Erythroblast (primary cell): ENCODE measurements around the gene OR2T4.

Source experiments
- DNase-seq, 2 experiments: peaks; one replicate each; lab custom pipeline; 2025; lab: John Stamatoyannopoulos, UW
- GATA1 ChIP-seq: IDR thresholded peaks from 2 replicates; pipeline ENCODE4 v1.6.1; 2011; ENCODE audit warnings: low read depth, mild to moderate bottlenecking, control low read depth, low read length, moderate library complexity
- POLR2A ChIP-seq: IDR thresholded peaks from 2 replicates; pipeline ENCODE4 v1.6.1; 2011; ENCODE audit warnings: mild to moderate bottlenecking, low read length

Gene OR2T4, protein sequence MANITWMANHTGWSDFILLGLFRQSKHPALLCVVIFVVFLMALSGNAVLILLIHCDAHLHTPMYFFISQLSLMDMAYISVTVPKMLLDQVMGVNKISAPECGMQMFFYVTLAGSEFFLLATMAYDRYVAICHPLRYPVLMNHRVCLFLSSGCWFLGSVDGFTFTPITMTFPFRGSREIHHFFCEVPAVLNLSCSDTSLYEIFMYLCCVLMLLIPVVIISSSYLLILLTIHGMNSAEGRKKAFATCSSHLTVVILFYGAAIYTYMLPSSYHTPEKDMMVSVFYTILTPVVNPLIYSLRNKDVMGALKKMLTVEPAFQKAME

DNA sequence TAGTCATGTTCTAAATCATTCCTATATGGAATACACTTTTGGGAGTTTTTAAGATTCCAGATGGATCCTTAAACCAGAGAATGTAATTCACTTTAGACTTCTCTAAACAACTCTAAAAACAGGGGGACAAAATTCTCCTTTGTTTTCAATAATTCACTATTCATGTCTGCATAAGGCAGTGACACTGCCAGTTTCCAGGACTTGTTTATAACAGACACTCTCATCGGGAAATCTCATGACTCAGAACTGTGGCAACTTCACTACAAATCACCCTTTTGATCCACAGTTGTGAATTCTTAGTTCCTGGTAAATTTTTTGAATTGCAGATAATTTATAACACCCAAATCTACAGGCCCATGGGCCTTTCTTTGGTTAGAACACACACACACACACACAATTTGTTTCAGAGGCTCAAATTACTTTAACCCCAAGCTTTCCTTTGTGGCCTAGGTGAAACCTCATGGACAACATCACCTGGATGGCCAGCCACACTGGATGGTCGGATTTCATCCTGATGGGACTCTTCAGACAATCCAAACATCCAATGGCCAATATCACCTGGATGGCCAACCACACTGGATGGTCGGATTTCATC lies at the start of gene OR2T4:
OR2T4 (plus strand) TSS at position 545 of the 595 bp plus-strand sequence; CDS start at position 545, 0 bp downstream.
- DNase-seq = no peak
- no peak for TF ChIP-seq GATA1
- TF ChIP-seq POLR2A = no peak

DNA sequence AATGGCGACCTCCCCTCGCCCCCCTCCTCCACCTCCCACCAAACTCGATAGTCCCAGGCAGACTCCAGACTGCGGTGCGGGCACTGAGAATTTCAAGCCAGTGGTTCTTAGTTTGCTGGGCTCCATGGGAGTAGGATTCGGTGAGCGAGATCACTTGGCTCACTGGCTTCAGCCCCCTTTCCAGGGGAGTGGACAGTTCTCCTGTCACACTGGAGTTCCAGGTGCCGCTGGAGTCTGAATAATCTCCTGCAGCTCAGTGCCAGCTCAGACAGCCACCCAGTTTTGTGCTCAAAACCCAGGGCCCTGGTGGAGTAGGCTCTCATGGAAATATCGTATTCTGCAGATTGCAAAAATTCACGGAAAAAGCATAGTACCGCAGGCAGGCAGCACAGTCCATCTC lies 44.7 kb upstream of the OR2T4 start:
- no peak for DNase-seq
- TF ChIP-seq GATA1 (no peak), POLR2A (no peak)

DNA sequence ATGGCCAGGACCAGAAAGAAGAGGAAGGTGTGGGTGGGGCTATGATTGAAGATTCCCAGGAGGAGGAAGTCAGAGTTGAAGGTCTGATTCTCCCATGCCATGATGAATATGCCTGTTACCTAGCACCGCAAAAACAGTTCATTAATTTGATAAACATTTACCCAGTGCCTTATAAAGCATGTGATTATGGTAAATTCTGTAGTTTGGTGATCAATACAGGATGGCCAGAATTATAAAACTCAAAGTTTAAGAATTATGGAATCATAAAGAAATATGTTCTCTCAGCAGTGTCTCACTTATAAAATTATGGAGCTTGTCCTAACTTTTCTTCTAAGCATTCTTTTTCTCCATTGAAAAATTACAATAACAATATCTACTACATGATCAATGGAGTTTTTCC lies 37.0 kb upstream of the OR2T4 start, which contains the start of gene OR2M7:
OR2M7 (minus strand) TSS at position 101 of the 400 bp plus-strand sequence; CDS start at position 101, 0 bp downstream.
- no peak for TF ChIP-seq POLR2A
- TF ChIP-seq GATA1 = no peak
- DNase-seq = no peak

DNA sequence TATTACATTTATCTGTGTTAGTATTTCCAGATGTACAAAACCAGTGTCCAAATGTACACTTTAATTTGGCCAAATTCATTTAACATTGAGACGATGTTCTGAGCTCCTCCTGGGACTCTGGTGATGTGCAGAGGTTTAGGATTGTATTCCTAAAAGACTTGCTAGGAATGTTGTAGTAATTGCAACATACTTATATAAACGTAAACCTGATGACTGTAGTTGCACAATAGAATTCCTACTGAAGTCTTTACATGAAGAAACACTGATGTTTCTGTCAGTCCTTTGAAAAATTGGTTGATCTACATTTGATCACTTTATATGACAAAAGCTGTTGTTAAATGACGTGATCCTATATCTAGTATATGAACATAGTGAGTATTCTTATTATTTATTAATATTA lies 18.0 kb upstream of the OR2T4 start:
- DNase-seq = no peak
- no peak for TF ChIP-seq POLR2A
- TF ChIP-seq GATA1 = no peak

DNA sequence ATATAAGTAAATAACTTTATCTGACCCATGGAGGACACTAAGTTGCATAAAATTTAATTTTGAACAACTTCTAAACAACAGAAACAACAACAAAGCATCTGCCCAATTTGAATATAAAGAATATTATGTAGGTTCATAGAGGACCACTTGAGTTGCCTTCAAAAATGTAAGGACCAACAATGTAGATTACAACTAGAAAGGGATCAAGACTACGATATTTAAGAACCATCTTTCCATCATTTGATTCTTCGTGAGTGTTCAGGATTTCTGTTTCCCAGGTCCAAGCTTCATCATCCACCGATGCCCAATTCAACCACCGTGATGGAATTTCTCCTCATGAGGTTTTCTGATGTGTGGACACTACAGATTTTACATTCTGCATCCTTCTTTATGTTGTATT lies 13.0 kb upstream of the OR2T4 start, which contains the start of gene OR14C36:
OR14C36 (plus strand) TSS at position 301 of the 400 bp plus-strand sequence; CDS start at position 301, 0 bp downstream.
- no peak for DNase-seq
- TF ChIP-seq GATA1 = no peak
- no peak for TF ChIP-seq POLR2A

DNA sequence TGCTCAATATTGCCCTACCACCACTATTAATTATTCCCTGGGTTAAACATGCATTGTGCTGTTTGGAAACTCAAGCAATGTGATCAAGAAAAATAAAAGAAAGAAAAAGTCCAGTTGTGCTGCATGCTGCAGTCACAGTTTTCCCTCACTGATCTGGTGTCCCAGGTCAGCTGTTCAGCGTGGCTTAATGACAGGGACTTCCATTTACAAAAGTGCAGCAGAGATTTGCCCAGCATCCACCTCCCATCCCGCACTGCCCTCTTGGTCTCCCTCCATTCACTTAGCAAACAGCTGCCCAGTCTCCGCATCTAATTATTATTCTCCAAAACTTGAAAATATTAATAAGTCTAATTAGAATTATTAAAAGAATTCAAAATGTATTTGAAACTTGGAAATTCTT lies 2.0 kb upstream of the OR2T4 start:
- no peak for TF ChIP-seq GATA1

DNA sequence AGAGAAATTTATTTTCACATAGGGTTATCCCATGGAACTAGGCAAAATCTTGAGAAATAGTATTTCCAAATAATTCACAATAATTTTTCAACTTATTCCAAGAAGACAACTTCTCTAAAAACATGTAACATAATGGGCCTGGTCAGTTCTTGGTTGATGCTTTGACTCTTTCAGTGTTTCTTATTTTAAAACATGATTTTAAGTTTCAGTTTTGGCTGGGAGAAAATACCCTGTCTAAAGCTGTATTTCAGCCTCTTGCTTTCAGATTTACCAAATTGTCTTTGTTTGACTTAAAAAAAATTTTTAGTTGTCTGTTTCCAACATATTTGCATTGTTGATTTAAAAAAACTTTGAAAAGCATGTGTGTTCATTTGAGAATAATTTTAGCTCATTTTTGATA lies 5.1 kb downstream of the OR2T4 start:
- DNase-seq = no peak
- TF ChIP-seq GATA1 (no peak), POLR2A (no peak)

More for the DNA sequence above, 2.0 kb upstream of the OR2T4 start:
- no peak for DNase-seq

DNA sequence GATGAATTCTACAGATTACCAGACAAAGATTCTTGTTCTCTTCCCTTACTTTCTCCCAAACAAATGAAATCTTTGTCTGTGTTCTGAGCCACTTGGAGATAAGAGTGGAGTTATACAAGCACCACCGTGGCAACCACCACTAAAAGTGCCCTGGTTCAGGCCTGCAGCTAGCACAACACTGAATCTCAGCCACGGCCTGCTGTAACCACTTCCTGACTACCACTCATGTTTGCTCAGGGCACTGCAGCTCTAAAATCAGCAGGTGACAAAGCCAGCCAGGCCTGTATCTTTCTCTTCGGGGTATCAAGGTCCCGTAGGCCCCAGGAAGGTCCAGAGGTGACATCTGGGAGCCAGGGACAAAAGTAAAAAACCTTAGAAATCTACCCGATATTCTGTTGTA lies 10.9 kb downstream of the OR2T4 start:
- TF ChIP-seq GATA1 = no peak
- no peak for TF ChIP-seq POLR2A
- no peak for DNase-seq

DNA sequence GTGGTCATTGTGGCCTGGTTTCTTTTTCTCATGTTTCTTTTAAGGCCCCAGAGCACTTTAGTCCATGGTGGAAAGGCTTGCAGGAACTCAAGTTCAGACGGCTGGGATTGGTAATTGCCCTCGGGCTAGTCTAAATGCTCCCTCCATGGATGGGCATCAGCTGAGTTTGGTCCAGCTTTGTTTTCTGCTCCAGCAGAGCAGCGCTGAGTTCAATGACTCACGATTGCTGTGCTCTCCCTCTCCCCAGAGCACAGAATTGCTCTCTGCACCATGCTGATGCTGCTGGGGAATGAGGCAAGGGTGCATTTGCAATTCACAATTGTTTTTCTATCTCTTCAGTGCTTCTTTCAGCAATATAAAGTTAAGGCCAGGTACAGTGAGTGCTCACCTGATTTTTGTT lies 12.3 kb downstream of the OR2T4 start:
- no peak for DNase-seq
- TF ChIP-seq POLR2A = no peak
- no peak for TF ChIP-seq GATA1

DNA sequence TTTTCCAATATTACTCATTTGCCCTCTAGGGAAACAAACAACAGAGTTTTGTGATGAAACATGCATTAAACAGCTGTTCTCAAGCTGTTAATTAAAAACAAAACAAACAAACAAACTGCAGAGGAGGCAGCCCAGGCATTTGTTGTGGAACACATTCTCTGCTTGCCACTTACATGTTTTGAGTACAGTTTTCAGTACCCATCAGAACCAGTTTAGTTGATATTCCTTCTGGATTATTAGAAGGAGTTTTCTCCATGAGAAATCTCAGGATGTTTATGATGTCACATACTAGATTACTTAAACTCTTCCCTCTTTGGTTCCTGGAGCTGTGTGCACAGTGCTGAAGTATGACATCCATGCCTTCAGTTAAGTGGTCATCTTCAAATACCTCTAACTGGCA lies 14.0 kb downstream of the OR2T4 start, which contains the start of gene OR2T6:
OR2T6 (plus strand) TSS at position 301 of the 400 bp plus-strand sequence. CDS start 11,863 bp downstream, outside the sequence.
- TF ChIP-seq GATA1 (no peak), POLR2A (no peak)
- no peak for DNase-seq

DNA sequence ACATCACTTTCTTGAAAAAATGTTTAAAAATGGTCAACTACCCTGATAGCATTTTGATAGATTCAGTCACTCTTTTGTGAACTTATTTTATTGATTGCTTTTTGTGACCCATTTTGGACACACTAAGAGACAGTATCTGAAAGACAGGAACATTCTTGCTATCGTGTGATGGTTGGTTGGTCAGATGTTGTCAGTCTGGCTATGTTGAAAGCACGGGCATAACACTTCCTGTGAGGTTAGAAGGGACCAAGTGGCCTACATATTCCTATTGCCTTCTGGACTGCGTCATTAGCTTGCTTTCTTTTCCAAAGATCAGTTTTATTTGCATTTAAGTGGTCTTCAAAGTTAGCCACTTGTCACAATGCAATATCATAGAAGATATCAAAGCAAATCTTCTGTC lies 15.5 kb downstream of the OR2T4 start:
- TF ChIP-seq POLR2A (no peak), GATA1 (no peak)
- no peak for DNase-seq

DNA sequence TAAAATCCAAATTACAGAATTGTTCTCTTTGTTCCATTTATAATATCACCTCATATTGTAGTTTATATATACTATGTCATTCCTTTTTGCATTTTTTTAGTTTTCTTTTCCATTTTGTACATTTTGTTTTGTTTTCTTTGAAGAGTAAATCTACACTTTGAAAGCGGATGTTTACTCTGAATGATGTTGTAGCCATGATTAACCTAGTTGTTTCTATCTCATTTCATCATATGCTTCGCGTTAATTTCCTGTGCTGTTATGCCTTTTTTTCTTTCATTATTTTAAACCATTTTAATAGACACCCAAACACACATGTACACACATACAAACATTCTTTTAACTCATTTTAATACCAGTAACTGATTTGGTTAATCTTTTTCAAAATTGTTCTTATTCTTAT lies 19.4 kb downstream of the OR2T4 start:
- DNase-seq = no peak
- no peak for TF ChIP-seq GATA1
- no peak for TF ChIP-seq POLR2A

DNA sequence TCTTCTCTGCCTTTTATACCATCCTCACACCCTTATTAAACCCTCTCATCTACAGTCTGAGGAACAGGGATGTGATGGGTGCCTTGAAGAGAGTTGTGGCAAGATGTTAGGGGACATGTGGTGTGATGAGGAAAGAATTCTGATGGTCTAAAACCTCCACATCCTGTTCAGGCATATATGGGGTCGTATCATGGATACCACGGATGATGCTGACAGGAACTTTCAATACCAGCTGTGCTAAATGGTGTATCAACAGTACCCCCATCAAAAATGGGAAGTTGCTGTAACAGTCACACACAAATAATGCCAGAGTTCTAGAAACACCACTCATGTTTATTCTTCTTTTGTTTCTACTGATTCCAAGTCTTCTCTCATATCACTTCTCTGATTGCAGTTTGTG lies 27.0 kb downstream of the OR2T4 start:
- no peak for TF ChIP-seq POLR2A

DNA sequence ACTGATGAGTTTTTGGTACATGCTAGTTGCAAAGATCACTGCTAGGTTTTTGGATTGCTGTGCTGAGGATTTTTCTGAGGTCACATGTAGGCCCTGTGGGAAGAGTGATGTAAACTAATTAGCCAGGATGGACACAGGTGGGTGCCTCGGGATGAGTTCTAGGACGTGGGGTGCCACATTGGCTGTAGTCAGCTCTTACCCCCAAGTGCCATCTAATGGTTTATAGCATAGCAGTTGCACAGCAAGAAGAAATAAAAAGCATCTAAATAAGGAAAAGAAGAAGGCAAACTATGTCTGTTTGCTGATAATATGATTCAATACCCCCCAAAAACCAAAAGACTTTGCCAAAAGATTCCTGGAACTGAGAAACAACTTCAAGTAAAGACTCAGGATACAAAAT lies 31.6 kb downstream of the OR2T4 start:
- no peak for DNase-seq
- TF ChIP-seq POLR2A = no peak
- no peak for TF ChIP-seq GATA1

More for the DNA sequence above, 27.0 kb downstream of the OR2T4 start:
- no peak for DNase-seq

DNA sequence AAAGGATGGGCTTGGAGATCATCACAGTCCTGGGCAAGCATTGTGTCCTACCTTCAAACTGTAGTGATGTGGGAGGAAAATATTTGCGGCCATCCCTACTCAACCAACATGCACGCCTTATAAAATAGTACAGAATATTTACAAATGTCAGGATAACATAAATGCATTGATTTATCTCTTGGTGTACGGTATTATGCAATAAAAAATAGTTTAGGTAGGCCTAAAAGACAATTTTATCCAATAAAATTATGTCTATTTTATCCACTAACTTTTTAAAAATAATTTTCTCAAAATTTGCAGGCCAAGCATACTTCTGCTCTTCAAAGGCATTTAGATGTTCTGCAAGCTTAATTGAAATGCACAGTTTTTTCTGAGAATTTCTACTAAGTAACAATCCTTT lies 41.3 kb downstream of the OR2T4 start, which contains the start of gene OR2T1:
OR2T1 (plus strand) TSS at position 301 of the 400 bp plus-strand sequence. CDS start 3,100 bp downstream, outside the sequence.
- TF ChIP-seq GATA1 = no peak
- no peak for TF ChIP-seq POLR2A
- DNase-seq = no peak
